GM19240 (cell line): ENCODE results near the gene KCNC4.

Experiments used
- DNase-seq: peaks from one replicate; pipeline ENCODE4 v3.0.0; 2011; ENCODE audit warnings: low spot score; ENCODE audit not compliant: insufficient read length

KCNC4 gene

DNA sequence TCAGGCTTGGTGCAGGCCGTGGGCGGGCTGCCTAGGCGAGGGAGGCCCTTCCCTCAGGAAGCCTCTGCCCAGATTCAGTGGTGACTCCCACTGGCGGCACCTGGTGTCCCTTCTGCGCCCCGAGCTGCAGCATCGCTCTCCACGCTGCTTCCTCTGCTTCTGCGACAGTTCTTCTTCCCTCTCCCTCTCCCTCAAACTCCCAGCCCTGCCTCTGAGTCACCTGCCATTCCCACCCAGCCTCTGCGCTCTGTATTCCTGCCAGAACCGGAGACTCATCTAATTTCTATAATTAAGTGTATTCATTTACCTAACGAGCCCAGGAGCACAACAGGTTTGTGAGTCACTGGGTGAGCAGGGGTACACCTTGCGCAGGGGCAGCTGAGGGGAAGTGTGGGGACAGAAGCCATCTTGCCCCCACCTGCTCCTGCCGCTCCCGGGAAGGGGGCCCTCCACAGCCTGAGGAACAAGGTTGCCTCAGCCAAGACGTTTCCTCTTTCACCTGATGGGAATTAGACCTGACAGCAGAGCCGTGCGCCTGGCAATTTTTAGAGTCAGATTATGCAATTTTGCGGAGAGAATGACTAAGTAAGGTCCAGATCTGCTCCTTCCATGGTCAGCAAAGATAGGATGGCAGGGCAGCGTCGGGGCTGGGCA is 19.4 kb downstream of the KCNC4 start:
- no peak for DNase-seq

DNA sequence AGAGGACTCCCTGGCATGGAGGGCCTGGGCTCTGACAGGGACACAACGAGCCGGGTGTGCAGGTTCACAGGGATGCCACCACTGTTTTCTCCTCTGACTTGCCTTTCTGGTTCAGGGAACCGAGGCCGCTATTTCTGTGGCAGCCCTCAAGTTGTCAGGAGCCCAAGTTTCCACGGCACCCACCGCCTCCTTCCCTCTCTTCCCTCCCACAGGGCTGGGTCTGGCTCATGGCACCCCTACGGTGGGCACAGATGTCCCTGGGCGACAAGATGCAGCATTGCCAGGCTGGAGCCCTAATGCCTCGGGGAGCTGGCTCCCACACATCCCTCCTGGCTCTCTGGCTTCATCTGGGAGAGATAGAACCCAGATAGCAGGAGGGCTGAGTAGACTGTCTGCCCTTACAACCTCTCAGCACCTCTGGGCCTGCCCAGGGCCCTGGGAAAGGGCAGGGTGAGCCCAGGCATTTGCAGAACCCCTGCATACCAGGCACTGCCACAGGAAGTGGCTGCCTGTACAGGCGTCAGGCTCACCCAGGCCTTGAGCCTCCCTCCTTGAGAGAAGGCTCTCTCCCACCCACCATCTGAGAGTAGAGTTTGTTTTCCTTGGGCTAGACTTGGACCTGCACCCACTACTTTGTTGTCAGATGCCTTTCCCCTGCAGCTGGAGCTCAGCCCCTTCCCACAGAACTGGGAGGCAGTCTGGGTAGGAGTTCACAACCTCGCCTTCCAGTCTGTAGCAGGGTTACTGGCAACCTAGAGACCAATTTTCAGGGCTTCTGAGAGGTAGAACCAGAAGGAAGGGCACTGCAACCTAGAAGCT is 20.5 kb downstream of the KCNC4 start:
- no peak for DNase-seq

DNA sequence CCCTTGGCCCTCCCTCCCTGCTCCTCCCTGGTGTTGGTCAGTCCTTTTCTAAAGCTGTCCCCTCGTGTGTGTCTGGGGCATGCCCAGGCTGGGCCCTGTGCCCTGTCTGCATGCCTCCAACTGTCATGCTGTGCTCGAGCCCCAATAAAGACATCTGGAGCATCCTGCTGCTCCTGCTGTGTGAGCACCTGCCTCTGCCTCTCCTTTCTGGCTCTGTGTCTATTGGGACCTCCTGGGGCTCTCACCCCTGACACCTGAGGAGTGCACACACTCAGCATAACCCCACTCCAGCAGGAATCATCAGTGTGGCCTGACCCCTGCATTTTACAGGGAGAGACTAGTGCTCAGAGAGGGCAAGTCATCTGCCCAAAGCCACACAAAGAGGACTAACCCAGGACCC is 23.7 kb downstream of the KCNC4 start:
- no peak for DNase-seq

DNA sequence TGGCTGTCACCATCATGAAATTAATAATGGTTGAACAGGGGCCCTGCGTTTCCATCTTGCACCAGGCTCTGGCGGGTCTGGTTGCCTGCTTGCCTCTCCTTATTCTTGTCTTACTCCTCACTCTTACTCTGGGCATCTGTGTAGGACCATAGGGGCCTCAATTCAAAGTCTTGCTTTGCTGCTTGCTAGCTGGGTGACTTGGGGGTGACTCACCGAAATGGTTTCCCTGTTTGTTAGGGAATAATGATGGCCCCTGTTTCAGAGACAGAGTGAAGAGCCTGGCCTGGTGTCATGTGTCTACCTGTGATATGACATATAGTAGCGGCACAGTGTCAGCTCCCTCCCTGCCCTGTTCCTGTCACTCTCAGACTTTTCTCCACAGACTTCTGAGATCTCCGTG is 24.6 kb downstream of the KCNC4 start:
- DNase-seq = no peak

DNA sequence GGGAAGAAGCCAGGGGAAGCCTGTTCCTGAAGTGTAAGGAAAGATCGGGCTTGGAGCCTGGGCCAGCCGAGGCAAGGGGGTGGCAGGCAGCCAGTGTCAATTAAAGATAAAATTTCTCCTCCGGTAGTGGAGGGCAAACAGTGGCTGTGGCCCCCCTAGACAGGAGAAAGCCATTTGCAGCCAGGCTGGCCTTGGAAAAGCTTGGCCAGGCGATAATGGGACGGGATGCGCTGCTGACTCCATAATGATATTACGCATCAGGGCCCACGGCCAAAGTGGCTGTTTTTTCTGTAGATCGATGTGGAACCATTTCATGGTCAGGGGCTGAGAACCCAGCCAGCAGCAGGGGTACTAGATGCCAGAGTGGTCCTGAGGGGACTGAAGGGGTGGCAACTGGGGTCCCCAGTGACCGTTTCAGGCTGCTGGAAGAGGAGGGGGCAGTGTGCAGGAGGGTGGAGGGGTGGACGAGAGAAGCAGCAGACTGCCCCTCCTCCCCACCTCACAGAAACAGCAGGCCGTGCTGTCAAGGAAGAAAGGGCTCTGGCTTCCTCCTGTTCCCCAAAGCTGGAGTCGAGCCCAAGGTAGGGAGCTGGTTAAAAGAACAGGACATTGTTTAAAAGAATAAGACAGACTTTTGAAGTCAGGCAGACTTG is 25.2 kb downstream of the KCNC4 start:
- DNase-seq = no peak

DNA sequence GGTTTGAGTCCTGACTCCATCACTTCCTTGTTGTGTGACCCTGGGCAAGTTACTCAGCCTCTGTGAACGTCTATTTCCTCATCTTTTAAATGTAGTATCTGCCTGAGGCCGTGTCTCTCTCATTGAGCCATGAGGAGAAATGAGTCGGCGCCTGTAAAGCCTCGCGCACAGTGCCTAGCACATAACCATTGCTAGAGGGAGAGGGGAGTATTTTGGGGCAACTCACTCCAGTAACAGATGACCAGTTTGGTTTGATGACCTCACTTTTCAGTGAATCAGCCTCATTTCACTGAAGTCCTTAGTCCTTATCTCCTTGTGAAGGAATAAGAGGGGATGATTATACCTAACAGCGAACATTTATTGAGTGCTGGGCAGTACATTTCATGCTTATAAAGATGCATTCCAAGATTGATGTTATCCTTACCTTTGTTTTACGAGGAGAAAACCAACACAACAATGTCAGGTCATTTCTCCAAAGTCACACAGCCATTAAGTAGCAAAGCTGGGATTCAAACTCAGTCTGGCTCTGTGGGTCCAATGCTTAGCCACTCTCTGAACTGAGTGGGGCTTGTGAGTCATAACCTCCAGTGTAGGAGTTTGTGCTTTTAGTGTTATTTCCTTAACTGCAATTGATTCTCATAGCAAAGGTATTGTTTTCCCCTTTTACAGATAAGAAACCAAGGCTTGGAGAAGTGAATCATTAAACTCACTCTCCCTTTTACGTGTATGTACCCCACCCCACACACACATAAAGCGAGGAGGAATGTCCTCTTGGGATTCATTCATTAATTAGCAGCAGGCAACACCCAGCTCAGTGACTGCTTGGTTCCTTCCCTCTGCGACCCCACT is 25.9 kb downstream of the KCNC4 start:
- no peak for DNase-seq

DNA sequence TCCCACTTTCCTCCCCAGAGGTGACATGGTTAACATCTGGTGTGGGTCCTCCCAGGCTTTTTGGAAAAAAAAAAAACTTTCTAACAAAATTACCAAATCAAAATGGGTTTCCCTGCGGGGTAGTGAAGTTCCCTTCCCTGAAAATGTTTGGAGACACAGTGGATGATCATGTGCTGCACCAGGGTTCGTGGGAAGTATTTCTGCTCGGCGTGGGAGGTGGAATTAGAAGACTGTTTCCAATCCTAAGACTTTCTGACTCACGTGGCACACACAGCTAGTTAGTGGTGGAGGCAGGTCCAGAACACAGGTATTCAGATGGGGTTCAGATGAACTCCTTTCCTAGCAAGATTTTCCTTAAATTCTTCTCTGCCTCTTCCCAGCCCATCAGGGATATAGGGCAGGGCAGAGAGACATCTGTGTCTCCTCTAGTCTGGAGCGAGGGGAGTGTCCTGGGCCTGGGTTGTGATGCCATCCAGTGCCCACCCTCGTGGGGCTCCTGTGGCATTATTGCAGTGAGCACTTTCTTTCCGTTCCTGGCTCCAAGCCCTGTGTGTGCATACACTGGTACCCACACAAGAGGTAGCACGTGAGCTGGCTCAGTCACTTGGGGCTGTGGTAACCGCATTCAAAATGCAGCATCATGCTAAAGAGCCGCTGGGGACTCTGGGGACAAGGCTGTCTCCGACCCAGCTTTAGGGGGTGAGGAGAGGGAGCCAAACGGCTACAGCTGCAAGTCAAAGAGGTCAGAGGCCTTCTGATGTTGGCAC is 27.5 kb downstream of the KCNC4 start:
- DNase-seq = no peak

DNA sequence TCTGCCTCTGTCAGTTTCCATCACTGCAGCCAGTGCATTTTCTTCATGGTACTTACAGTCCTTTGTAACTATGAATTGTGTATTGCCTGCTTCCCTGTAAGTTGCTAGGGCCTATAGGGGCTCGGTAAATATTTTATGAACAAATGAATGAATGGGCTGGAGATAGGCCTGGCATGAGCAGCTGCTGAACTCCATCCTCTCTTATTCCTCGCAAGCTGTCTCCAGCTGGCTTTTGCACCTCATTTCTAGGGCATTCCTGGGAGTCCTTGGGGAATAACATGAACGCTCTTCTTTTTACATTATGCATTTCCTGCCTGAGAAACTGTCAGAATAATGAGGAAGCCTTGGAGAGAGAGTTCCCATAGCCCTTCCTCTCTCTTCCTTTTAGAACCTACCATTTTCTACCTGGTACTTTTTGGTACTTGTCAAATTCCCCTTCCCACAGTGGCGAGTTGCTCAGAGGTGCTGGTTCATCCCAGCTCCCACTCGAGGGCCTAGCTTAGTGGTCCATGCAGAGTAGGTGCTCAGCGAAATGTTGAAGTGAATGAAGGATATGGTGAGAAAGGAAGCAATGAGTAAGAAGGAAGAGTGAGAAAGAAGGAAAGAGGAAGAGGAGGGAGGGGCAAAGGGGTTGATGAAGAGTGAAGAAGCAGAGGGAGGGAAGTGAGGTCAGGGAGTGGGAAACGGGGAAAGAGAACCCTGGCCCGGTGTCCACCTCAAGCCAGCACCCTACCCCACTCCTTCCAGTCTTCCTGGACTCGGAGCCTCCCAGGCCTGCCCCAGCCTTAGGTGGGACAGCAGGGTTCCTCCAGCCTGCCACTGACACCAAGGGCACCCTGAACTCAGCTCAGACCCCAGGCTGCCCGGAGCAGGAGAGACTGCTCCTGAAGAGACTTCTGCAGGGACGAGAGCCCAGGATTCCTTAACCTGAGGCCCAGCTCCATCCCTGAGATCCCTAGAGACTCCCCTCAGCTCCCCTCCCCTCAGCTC is 29.6 kb downstream of the KCNC4 start:
- no peak for DNase-seq

DNA sequence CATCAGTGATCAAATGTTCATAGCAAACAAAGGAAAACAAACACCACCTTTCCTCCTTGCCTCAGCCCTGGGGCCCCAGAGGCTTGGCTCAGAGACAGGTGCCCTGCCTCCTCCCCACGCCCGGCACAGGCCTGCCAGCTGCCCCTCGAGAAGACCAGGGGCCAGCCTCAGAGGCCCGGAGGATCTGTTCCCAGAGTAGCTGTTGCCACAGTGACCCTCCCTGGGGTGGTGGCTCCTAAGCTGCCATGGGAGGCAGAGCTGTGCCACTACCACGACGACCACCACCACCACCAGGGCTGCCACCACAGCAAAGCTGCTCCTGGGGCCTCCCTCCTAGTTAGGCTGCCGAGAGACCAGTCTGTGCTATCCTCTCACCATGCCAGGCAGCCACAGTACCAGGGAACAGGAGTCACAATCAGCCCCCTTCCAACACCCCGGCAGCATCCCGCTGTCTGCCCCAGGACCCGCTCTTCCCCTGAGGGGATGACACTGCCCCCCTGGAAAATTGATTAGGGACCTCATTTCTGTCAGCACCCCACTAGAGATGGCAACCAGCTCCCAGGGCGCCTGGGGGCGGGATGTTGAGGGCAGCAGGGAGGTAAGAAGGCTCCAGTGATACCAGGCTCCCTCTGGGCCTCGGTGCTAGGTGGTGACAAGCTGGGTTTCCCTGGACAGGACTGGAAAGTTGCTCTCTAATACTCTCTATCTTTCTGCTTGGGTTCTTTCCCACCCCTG is 30.5 kb downstream of the KCNC4 start:
- DNase-seq = no peak

DNA sequence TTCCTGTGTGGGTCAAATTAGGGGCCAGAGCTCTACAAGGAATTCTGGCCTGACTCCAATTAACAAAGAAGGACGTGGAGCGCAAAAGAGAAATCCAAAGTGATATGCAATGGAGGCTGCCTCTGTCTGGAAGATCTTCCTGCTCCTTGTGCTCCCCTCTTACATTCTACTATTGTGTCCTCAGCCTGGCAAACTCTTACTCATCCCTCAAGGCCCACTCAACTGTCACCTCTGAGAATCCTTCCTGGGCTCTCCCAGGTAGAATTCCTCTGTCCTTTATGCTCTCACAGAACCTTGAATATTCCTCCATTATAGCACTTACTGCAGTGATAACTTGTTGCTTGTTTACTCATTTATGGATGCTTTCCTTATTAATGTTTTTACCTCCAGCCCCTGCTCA is 31.4 kb downstream of the KCNC4 start:
- no peak for DNase-seq

DNA sequence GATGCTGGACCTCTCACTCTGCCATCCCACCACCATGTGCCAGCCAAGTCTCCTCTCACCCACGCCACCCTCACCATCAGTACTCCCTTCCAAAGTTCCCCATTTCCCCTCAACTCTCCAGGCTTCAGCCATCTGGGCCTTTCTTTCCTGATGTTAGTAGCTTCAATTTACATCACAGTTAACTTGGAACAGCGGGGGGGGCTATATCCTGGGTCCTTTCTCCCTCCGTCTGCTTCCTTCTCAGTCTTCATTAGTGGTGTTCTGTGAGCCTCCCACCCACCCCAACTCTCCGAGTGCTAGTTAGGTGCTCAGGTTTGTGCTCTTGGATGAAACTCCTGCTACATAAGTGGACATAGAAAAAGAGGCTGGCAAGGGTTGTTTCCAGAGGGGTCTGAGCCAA is 31.9 kb downstream of the KCNC4 start:
- no peak for DNase-seq

DNA sequence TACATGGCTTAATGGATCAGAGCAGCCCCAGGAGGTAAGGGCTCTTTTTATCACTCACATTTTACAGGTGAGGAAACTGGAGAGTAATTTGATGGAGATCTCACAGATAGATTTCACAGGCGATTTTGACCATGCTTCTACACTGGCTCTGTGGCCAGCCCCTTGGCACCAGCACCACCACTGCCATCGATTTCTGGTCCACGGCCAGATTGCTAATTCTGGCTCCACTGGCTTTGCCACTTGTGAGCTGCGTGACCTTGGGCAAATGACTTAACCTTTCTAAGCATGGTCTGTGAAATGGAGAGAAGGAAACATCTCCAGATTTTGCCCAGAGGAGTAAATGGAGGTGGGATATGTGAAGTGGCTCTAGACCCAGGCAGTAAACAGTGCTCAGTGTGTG is 32.6 kb downstream of the KCNC4 start:
- no peak for DNase-seq

DNA sequence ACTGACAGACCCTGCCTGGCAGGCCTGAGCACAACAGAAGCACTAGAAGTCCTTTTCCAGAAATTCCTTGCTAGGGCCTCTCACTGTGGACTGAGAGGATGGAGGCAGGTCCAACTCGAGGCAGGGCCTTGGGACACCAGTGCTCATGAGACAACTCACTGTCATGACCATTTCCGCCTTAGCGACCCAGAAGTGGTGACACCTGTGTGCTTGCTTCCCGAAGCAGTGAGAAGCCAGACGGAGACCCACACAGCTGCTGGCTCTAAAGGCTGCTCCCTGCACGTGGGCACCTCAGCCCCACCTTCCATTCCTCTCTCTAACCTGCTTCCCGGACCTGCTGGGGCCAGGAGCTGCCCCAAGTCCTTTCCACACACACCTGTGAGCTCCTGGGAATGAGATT is 33.0 kb downstream of the KCNC4 start:
- DNase-seq = no peak

DNA sequence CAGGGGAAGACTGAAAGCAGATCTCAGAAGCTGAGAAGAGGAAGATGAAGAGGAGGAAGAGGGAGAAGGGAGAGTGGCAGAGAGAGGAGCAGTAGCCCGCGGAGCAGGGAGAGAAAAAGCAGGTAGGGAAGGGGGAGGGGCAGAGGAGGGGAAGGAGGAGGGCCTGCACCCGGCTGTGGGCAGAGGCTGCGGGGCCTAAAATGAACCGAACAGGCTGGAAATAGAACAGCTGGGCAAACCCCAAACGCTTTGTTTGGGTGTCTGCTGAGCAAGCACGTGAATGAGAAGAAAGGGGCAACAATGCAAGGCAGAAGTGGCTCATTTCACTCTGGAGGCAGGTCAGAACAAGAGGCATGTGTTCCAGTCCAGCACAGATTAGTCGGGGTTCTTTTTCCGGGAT is 33.5 kb downstream of the KCNC4 start:
- DNase-seq = no peak

DNA sequence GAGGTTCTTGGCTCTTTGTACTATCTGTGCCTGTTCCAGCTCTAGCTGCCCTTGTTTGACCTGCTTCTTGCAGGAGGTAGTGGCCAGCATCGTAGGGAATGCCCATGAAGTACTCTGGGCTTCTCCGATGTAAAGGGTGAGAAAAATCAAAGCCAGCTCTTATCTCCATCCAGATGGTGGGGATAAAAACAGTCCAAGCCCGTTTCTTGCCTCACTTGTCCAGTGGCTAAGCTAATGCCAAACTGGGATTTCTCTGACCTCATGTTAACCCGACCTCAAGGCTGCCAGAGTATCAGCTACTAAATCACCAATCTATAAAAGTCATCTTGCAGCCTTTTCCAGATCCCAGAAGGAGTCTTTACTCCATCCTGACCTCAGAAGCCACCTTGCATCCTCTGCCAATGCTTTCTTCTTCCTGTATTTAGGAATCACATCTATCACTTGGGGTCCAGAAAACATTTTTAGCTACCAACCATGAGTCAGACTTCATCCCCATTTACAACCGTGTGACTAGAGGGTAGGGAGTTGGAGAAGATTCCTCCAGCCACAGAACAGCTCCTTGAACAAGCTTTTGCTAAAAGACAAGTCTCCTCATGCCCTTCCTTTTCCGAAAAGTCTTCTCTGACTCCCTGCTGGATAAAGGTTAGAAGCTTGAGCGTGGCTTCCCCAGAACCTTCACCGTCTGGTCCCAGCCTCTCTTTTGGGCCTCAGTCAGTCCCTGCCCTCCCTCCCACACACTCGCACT is 35.9 kb downstream of the KCNC4 start:
- DNase-seq = no peak

DNA sequence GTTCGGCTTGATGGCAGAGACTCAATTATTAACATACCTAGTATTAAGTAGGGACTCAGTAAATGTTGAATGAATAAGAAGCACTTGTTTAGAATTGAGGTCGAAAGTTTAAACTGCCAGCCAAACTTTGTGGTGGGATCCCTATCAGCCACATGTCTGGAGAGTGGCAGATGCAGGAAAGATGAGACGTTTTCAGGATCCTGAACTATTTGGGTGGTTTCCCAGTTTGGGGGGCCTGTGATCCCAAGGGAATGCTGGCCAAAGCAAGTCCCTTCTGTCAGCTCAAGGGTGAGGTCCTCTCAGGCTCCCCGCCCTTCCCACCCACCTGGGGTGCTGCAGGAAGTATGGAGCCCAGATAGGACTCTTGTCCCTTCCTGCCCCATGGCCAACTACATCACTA is 38.6 kb downstream of the KCNC4 start:
- no peak for DNase-seq

DNA sequence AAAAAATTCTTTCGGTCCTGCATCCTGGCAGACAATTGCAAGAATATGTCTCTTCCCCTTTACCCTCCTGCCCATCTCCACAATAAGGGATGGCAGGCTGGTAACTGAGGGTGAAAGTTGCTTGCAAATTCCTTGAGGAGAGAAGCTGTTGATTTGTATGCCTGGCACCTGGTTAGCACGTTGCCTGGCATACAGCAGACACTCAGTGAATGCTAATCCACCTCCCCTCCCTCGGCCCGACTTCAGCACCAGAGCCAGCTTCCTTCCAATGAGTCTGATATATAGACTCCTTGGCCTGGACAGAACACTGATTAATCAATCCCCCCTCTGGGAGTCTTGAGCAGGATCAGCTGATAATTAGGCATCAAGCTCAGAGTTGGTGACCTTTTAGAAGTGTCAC is 39.1 kb downstream of the KCNC4 start:
- no peak for DNase-seq

DNA sequence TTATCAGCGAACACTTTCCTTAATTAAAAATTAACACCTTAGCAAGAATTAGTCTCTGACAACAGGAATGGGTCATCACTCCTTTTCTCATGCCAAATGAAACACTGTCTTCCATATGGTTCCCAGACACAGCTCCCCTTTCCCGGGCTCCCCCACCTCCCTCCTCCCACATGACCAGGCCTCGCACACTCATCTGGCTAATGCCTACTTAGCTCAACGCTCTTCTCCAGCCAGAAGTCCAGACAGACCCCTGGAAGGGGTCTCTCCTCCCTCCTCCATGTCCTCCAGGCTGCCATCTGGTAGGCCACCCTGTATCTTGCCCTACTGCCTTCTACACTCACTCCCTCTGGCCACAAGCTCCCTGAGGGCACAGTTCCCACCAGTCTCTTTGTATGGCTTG is 39.9 kb downstream of the KCNC4 start:
- DNase-seq = no peak
